HEK293 (cell line): ENCODE results near the gene KREMEN1.

Experiments
- CTCF ChIP-seq: fragments of 450-650 bp; formaldehyde crosslinking; IDR thresholded peaks from 2 replicates; pipeline ENCODE4 v1.5.1; 2016; ENCODE audit warnings: missing biosample characterization, missing genetic modification characterization
- KLF9 ChIP-seq: fragments of 450-650 bp; formaldehyde crosslinking; IDR thresholded peaks from 2 replicates; pipeline ENCODE4 v1.5.1; 2016; ENCODE audit warnings: missing biosample characterization, missing genetic modification characterization, low read depth
- PRDM10 ChIP-seq: fragments of 450-650 bp; formaldehyde crosslinking; IDR thresholded peaks from 2 replicates; pipeline ENCODE4 v1.5.1; 2016; ENCODE audit warnings: missing biosample characterization, missing genetic modification characterization
- TCF7L2 ChIP-seq: IDR thresholded peaks from 2 replicates; pipeline ENCODE4 v1.6.1; 2011; ENCODE audit warnings: low read depth, mild to moderate bottlenecking, inconsistent platforms, low read length, moderate library complexity, borderline replicate concordance
- ZNF19 ChIP-seq: fragments of 450-650 bp; formaldehyde crosslinking; IDR thresholded peaks from 2 replicates; pipeline ENCODE4; 2016; ENCODE audit warnings: missing biosample characterization, missing genetic modification characterization, low read depth
- ZNF354C ChIP-seq: fragments of 450-650 bp; formaldehyde crosslinking; IDR thresholded peaks from 2 replicates; pipeline ENCODE4 v1.5.1; 2016; ENCODE audit warnings: missing biosample characterization, missing genetic modification characterization, low read depth, borderline replicate concordance
- ZNF501 ChIP-seq: fragments of 450-650 bp; formaldehyde crosslinking; IDR thresholded peaks from 2 replicates; pipeline ENCODE4 v1.5.1; 2016; ENCODE audit warnings: missing biosample characterization, missing genetic modification characterization
- ZNF670 ChIP-seq: fragments of 450-650 bp; formaldehyde crosslinking; IDR thresholded peaks from 2 replicates; pipeline ENCODE4 v1.5.1; 2016; ENCODE audit warnings: missing biosample characterization, missing genetic modification characterization, low read depth
- TF ChIP-seq, protein P1 (sequence below): fragments of 450-650 bp; formaldehyde crosslinking; IDR thresholded peaks from 2 replicates; pipeline ENCODE4 v1.5.1; 2016; ENCODE audit warnings: missing biosample characterization, missing genetic modification characterization, low read depth
- TF ChIP-seq, protein P2 (sequence below): fragments of 450-650 bp; formaldehyde crosslinking; optimal IDR thresholded peaks from 2 replicates; pipeline ENCODE3; 2016; ENCODE audit warnings: missing biosample characterization, mild to moderate bottlenecking, missing genetic modification characterization

- TF ChIP-seq KLF9 (tag by site-specific recombination) (no peak), TCF7L2 (no peak), PRDM10 (tag by site-specific recombination) (no peak), ZNF501 (tag by site-specific recombination) (no peak), CTCF (tag by site-specific recombination) (no peak), ZNF354C (tag by site-specific recombination) (no peak), ZNF670 (no peak), ZNF19 (tag by site-specific recombination) (no peak)
- TF ChIP-seq, protein P1, sequence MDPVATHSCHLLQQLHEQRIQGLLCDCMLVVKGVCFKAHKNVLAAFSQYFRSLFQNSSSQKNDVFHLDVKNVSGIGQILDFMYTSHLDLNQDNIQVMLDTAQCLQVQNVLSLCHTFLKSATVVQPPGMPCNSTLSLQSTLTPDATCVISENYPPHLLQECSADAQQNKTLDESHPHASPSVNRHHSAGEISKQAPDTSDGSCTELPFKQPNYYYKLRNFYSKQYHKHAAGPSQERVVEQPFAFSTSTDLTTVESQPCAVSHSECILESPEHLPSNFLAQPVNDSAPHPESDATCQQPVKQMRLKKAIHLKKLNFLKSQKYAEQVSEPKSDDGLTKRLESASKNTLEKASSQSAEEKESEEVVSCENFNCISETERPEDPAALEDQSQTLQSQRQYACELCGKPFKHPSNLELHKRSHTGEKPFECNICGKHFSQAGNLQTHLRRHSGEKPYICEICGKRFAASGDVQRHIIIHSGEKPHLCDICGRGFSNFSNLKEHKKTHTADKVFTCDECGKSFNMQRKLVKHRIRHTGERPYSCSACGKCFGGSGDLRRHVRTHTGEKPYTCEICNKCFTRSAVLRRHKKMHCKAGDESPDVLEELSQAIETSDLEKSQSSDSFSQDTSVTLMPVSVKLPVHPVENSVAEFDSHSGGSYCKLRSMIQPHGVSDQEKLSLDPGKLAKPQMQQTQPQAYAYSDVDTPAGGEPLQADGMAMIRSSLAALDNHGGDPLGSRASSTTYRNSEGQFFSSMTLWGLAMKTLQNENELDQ (tag by site-specific recombination) = no peak
- TF ChIP-seq, protein P2, sequence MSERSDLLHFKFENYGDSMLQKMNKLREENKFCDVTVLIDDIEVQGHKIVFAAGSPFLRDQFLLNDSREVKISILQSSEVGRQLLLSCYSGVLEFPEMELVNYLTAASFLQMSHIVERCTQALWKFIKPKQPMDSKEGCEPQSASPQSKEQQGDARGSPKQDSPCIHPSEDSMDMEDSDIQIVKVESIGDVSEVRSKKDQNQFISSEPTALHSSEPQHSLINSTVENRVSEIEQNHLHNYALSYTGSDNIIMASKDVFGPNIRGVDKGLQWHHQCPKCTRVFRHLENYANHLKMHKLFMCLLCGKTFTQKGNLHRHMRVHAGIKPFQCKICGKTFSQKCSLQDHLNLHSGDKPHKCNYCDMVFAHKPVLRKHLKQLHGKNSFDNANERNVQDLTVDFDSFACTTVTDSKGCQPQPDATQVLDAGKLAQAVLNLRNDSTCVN (tag by site-specific recombination) = no peak
These were observed 18.5 kb upstream of the KREMEN1 start for GRCh38 chr22:29054251-29054767.
